Measurements from ENCODE around the gene MTG1. TPM values are rescaled to one million over a fixed set of nuclear protein-coding genes. Genes with fewer than 3 reads are reported as not detected.
A peak's percentile ranks its signal among the peaks of the same experiment; 100 is the strongest.

Gene MTG1
- total RNA-seq, 8 experiments from 2014 or later: 11.9 to 68.6 (median 27.9) TPM

GRCh38 chr10:133388236-133388972, 5.6 kb upstream of the MTG1 start:
- WGBS, 10 experiments: 60 to 100% (median 92%) methylated on average over 1 to 8 of the region's 17 CpGs; no CpG with 5 or more reads in 2 of the 10 experiments
- ATAC-seq (replicated peaks in 6 of 8): no peak
- Histone ChIP-seq H3K4me3 (no peak overlapping the region), H3K27ac (no peak overlapping the region), H3K4me1 (replicated peaks in 1 of 2) (no peaks in the 10 kb centered on the region)
- in situ Hi-C loops (cut with MboI; ENCODE audit: low pct_unique_long_range_greater_than_20kb in 2 of 9, low sequenced_read_pairs in 9 of 9, unreplicated experiment in 9 of 9): no loop called here

GRCh38 chr10:133388973-133389818, 4.8 kb upstream of the MTG1 start:
- in situ Hi-C loops (cut with MboI; ENCODE audit: low pct_unique_long_range_greater_than_20kb in 2 of 9, low sequenced_read_pairs in 9 of 9, unreplicated experiment in 9 of 9): no loop called here
- 81 to 100% (median 88%) methylated on average over 1 to 22 of the region's 39 CpGs; no CpG with 5 or more reads in 2 of the 10 experiments for WGBS, 10 experiments
- no peaks in the 10 kb centered on the region for H3K4me1 ChIP-seq (replicated peaks in 1 of 2)
- H3K27ac ChIP-seq: no peak overlapping the region
- ATAC-seq (replicated peaks in 6 of 8): no peak
- no peak overlapping the region for H3K4me3 ChIP-seq

- H3K4me1 ChIP-seq (replicated peaks in 1 of 2): peaks cover 7 to 9% of the 10 kb centered on the region in 2 donors
- no peak overlapping the region for H3K4me3 ChIP-seq
- in situ Hi-C loops (cut with MboI; ENCODE audit: low pct_unique_long_range_greater_than_20kb in 2 of 9, low sequenced_read_pairs in 9 of 9, unreplicated experiment in 9 of 9): no loop called here
- no peak for ATAC-seq (replicated peaks in 6 of 8)
- WGBS, 10 experiments: 67 to 100% (median 80%) methylated on average over 1 to 4 of the region's 19 CpGs; no CpG with 5 or more reads in 6 of the 10 experiments
- no peak overlapping the region for H3K27ac ChIP-seq
Measured at GRCh38 chr10:133390597-133391248, 3.2 kb upstream of the MTG1 start.

- Histone ChIP-seq H3K4me1 (replicated peaks in 1 of 2) (peaks cover 7 to 9% of the 10 kb centered on the region in 2 donors), H3K4me3 (no peak overlapping the region), H3K27ac (no peak overlapping the region)
- in situ Hi-C loops (cut with MboI; ENCODE audit: low pct_unique_long_range_greater_than_20kb in 2 of 9, low sequenced_read_pairs in 9 of 9, unreplicated experiment in 9 of 9): no loop called here
- WGBS, 10 experiments: 60 to 100% (median 90%) methylated on average over 1 to 9 of the region's 12 CpGs; no CpG with 5 or more reads in 6 of the 10 experiments
- ATAC-seq (replicated peaks in 6 of 8): no peak
Measured at GRCh38 chr10:133391249-133391635, 2.7 kb upstream of the MTG1 start.

GRCh38 chr10:133391761-133392518, 2.0 kb upstream of the MTG1 start:
- WGBS, 10 experiments: 83 to 100% (median 86%) methylated on average over 1 to 3 of the region's 12 CpGs; no CpG with 5 or more reads in 7 of the 10 experiments
- in situ Hi-C loops (cut with MboI; ENCODE audit: low pct_unique_long_range_greater_than_20kb in 2 of 9, low sequenced_read_pairs in 9 of 9, unreplicated experiment in 9 of 9): no loop called here
- ATAC-seq (replicated peaks in 6 of 8): no peak

GRCh38 chr10:133393401-133394063, 425 bp upstream of the MTG1 start:
- peak overlapping the region; percentile 50 to 95 (median 63) for H3K4me3 ChIP-seq
- H3K4me1 ChIP-seq (replicated peaks in 1 of 2): peaks cover 7 to 9% of the 10 kb centered on the region in 2 donors
- in situ Hi-C loops (cut with MboI; ENCODE audit: low pct_unique_long_range_greater_than_20kb in 2 of 9, low sequenced_read_pairs in 9 of 9, unreplicated experiment in 9 of 9): no loop called here
- no peak for ATAC-seq (replicated peaks in 6 of 8)
- 20 to 90% (median 49%) methylated on average over 1 to 22 of the region's 27 CpGs; no CpG with 5 or more reads in 1 of the 10 experiments for WGBS, 10 experiments
- no peak overlapping the region for H3K27ac ChIP-seq

More at GRCh38 chr10:133391761-133392518, 2.0 kb upstream of the MTG1 start:
- H3K27ac ChIP-seq: no peak overlapping the region
- no peak overlapping the region for H3K4me3 ChIP-seq
- H3K4me1 ChIP-seq (replicated peaks in 1 of 2): peaks cover 7 to 9% of the 10 kb centered on the region in 2 donors

- 0 to 45% (median 14%) methylated on average over 1 to 20 of the region's 21 CpGs; no CpG with 5 or more reads in 2 of the 10 experiments for WGBS, 10 experiments
- H3K4me1 ChIP-seq (replicated peaks in 1 of 2): peaks cover 7 to 9% of the 10 kb centered on the region in 2 donors
- peak overlapping the region; percentile 50 to 95 (median 63) for H3K4me3 ChIP-seq
- peak overlapping the region; percentile 81 to 85 for H3K27ac ChIP-seq
- in situ Hi-C loops (cut with MboI; ENCODE audit: low pct_unique_long_range_greater_than_20kb in 2 of 9, low sequenced_read_pairs in 9 of 9, unreplicated experiment in 9 of 9): no loop called here
- ATAC-seq (replicated peaks in 6 of 8): peak in 1 of 8 experiments; percentile 4
Measured at GRCh38 chr10:133394801-133395221, 854 bp downstream of the MTG1 start.

GRCh38 chr10:133396035-133396624, 2.2 kb downstream of the MTG1 start:
- 60 to 100% (median 100%) methylated on average over 1 to 8 of the region's 19 CpGs; no CpG with 5 or more reads in 2 of the 10 experiments for WGBS, 10 experiments
- no peak overlapping the region for H3K4me3 ChIP-seq

GRCh38 chr10:133397938-133398337, 4.0 kb downstream of the MTG1 start:
- 50 to 100% (median 98%) methylated on average over 1 to 7 of the region's 7 CpGs; no CpG with 5 or more reads in 1 of the 10 experiments for WGBS, 10 experiments
- in situ Hi-C loops (cut with MboI; ENCODE audit: low pct_unique_long_range_greater_than_20kb in 2 of 9, low sequenced_read_pairs in 9 of 9, unreplicated experiment in 9 of 9): no loop called here
- no peak overlapping the region for H3K27ac ChIP-seq
- no peak overlapping the region for H3K4me3 ChIP-seq
- ATAC-seq (replicated peaks in 6 of 8): no peak
- H3K4me1 ChIP-seq (replicated peaks in 1 of 2): peaks cover 7 to 9% of the 10 kb centered on the region in 2 donors

More at GRCh38 chr10:133396035-133396624, 2.2 kb downstream of the MTG1 start:
- H3K4me1 ChIP-seq (replicated peaks in 1 of 2): peaks cover 7 to 9% of the 10 kb centered on the region in 2 donors
- in situ Hi-C loops (cut with MboI; ENCODE audit: low pct_unique_long_range_greater_than_20kb in 2 of 9, low sequenced_read_pairs in 9 of 9, unreplicated experiment in 9 of 9): no loop called here
- H3K27ac ChIP-seq: no peak overlapping the region
- ATAC-seq (replicated peaks in 6 of 8): no peak

GRCh38 chr10:133399123-133399601, 5.2 kb downstream of the MTG1 start:
- 83 to 100% (median 92%) methylated on average over 1 to 5 of the region's 19 CpGs; no CpG with 5 or more reads in 5 of the 10 experiments for WGBS, 10 experiments
- no peak for ATAC-seq (replicated peaks in 6 of 8)

GRCh38 chr10:133400624-133401424, 6.9 kb downstream of the MTG1 start:
- 82 to 100% (median 93%) methylated on average over 1 to 8 of the region's 10 CpGs; no CpG with 5 or more reads in 1 of the 10 experiments for WGBS, 10 experiments
- in situ Hi-C loops (cut with MboI; ENCODE audit: low pct_unique_long_range_greater_than_20kb in 2 of 9, low sequenced_read_pairs in 9 of 9, unreplicated experiment in 9 of 9): no loop called here
- Histone ChIP-seq H3K27ac (no peak overlapping the region), H3K4me3 (no peak overlapping the region), H3K4me1 (replicated peaks in 1 of 2) (no peaks in the 10 kb centered on the region)
- ATAC-seq (replicated peaks in 6 of 8): no peak

More at GRCh38 chr10:133399123-133399601, 5.2 kb downstream of the MTG1 start:
- in situ Hi-C loops (cut with MboI; ENCODE audit: low pct_unique_long_range_greater_than_20kb in 2 of 9, low sequenced_read_pairs in 9 of 9, unreplicated experiment in 9 of 9): no loop called here
- H3K4me1 ChIP-seq (replicated peaks in 1 of 2): peaks cover 7 to 9% of the 10 kb centered on the region in 2 donors
- no peak overlapping the region for H3K4me3 ChIP-seq
- H3K27ac ChIP-seq: no peak overlapping the region
